HepG2 (cell line): ENCODE results near the gene ACTN4. TPM values are rescaled to one million over a fixed set of nuclear protein-coding genes. Genes with fewer than 3 reads are reported as not detected.

ENCODE experiments used
- BORCS8-MEF2B ChIP-seq: sonication (generic); formaldehyde crosslinking; IDR thresholded peaks from 2 replicates; pipeline ENCODE4 v1.8.0; 2022; ENCODE audit warnings: mild to moderate bottlenecking, missing genetic modification reagents
- CHD4 ChIP-seq: fragments of 200-600 bp; sonication (generic); IDR thresholded peaks from 2 replicates; pipeline ENCODE4 v1.7.0; 2017; ENCODE audit warnings: mild to moderate bottlenecking, low read length, borderline replicate concordance
- GFI1 ChIP-seq: sonication (generic); formaldehyde crosslinking; IDR thresholded peaks from 2 replicates; pipeline ENCODE4 v1.5.0; 2020; ENCODE audit warnings: missing genetic modification reagents, mild to moderate bottlenecking, borderline replicate concordance
- MYC ChIP-seq: sonication (generic); formaldehyde crosslinking; IDR thresholded peaks from 2 replicates; pipeline ENCODE4 v1.9.0; 2021; ENCODE audit warnings: missing genetic modification reagents, borderline replicate concordance
- NRL ChIP-seq: sonication (generic); formaldehyde crosslinking; IDR thresholded peaks from 2 replicates; pipeline ENCODE4 v1.5.0; 2020; ENCODE audit warnings: missing genetic modification reagents, mild to moderate bottlenecking, moderate library complexity, borderline replicate concordance
- RAD21 ChIP-seq: fragments of 450-650 bp; formaldehyde crosslinking; IDR thresholded peaks from 2 replicates; pipeline ENCODE4 v1.5.0; 2020; ENCODE audit warnings: mild to moderate bottlenecking
- RFX1 ChIP-seq: fragments of 450-650 bp; IDR thresholded peaks from 2 replicates; pipeline ENCODE4 v1.6.1; 2017
- THAP11 ChIP-seq: IDR thresholded peaks from 2 replicates; pipeline ENCODE4 v1.6.1; 2016; ENCODE audit warnings: missing biosample characterization, missing genetic modification reagents
- TOPORS ChIP-seq: sonication (generic); formaldehyde crosslinking; IDR thresholded peaks from 2 replicates; pipeline ENCODE4 v1.8.0; 2023; ENCODE audit warnings: mild to moderate bottlenecking, missing genetic modification reagents
- ZBTB1 ChIP-seq: sonication (generic); formaldehyde crosslinking; IDR thresholded peaks from 2 replicates; pipeline ENCODE4 v1.4.0; 2020; ENCODE audit warnings: missing genetic modification reagents, borderline replicate concordance
- ZNF224 ChIP-seq: sonication (generic); formaldehyde crosslinking; IDR thresholded peaks from 2 replicates; pipeline ENCODE4 v1.5.0; 2020; ENCODE audit warnings: mild to moderate bottlenecking, missing genetic modification reagents
- ZNF230 ChIP-seq: sonication (generic); formaldehyde crosslinking; IDR thresholded peaks from 2 replicates; pipeline ENCODE4 v1.4.0; 2020; ENCODE audit warnings: mild to moderate bottlenecking, missing genetic modification reagents
- ZNF773 ChIP-seq: sonication (generic); formaldehyde crosslinking; IDR thresholded peaks from 2 replicates; pipeline ENCODE4 v1.4.0; 2020; ENCODE audit warnings: missing genetic modification reagents, borderline replicate concordance
- ZNF788 ChIP-seq: sonication (generic); formaldehyde crosslinking; IDR thresholded peaks from 2 replicates; pipeline ENCODE4 v1.5.0; 2020; ENCODE audit warnings: mild to moderate bottlenecking, missing genetic modification reagents, borderline replicate concordance
- polyA plus RNA-seq, 8 experiments: library from polyadenylated mRNA; depleted of rRNA in 3 of 8; stranded (reverse) in 7 of 8; unstranded in 1 of 8; fragments of >200 nt; fragmentation: Illumina TruSeq in 4 of 8; extraction: Trizol in 4 of 8; gene quantifications; 2 replicates each; pipeline versions ENCODE4 v1.2.1 to v1.2.3, GENCODE V29; 2011 to 2016; ENCODE audit warnings: low read depth in 4 of 8, missing spikeins in 1 of 8, mixed read lengths in 1 of 8; ENCODE audit not compliant: insufficient read depth in 1 of 8
- total RNA-seq, 5 experiments: library from RNA; depleted of rRNA; stranded (reverse); fragments of >200 nt; fragmentation: Illumina TruSeq; extraction: Trizol; gene quantifications; 2 replicates each; pipeline ENCODE4 v1.2.3, GENCODE V29; 2016; ENCODE audit warnings: low read depth in 1 of 5
- TF ChIP-seq, protein P1 (sequence below): sonication (generic); formaldehyde crosslinking; IDR thresholded peaks from 2 replicates; pipeline ENCODE4 v1.4.0; 2020; ENCODE audit warnings: missing genetic modification reagents
- TF ChIP-seq, protein P2 (sequence below): IDR thresholded peaks from 2 replicates; pipeline ENCODE4 v1.6.1; 2016; ENCODE audit warnings: control low read depth
- TF ChIP-seq, protein P3 (sequence below): sonication (generic); formaldehyde crosslinking; IDR thresholded peaks from 2 replicates; pipeline ENCODE4 v1.4.0; 2020; ENCODE audit warnings: missing genetic modification reagents, borderline replicate concordance
- TF ChIP-seq, protein P4 (sequence below): IDR thresholded peaks from 2 replicates; pipeline ENCODE4 v1.6.1; 2016; ENCODE audit warnings: low read depth, borderline replicate concordance

Gene ACTN4
- total and polyA plus RNA-seq, 2 of the 13 experiments (the other 11 are each of a cell fraction or from before 2014, with no cell fraction given): 171 to 192 TPM

DNA sequence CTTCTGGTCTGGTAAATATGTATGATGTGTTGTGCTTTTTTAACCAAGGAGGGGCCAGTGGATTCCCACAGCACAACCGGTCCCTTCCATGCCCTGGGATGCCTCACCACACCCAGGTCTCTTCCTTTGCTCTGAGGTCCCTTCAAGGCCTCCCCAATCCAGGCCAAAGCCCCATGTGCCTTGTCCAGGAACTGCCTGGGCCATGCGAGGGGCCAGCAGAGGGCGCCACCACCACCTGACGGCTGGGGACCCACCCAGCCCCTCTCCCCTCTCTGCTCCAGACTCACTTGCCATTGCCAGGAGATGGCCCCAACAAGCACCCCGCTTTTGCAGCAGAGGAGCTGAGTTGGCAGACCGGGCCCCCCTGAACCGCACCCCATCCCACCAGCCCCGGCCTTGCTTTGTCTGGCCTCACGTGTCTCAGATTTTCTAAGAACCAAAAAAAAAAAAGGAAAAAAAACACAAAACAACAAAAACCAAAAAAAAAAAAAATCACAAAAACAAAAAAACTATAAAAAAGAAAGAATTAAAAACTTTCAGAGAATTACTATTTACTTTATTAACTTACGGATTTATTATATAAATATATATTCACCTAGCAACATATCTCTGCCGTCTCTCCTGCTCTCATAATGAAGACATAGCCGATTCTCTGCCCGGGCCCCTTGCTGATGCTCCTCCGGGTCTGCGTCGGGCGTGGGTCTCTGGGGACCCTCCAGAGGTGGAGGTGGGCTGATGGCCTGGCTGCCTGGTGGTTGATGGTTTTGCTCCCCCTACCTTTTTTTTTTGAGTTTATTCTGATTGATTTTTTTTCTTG, 82.4 kb downstream of the ACTN4 start (continued):
- no peak for TF ChIP-seq ZNF773 (CRISPR knock-in tag)
- TF ChIP-seq NRL (CRISPR knock-in tag): no peak
- TF ChIP-seq ZBTB1 (CRISPR knock-in tag): no peak
- no peak for TF ChIP-seq GFI1 (CRISPR knock-in tag)
- TF ChIP-seq ZNF230 (CRISPR knock-in tag): no peak
- TF ChIP-seq CHD4: no peak
- TF ChIP-seq TOPORS: 0 out of 2 replicates have a peak, but pooled peaks have one; percentile 34
- peak; percentile 31; the same call in 1 of the 2 replicates for TF ChIP-seq THAP11 (CRISPR knock-in tag)
- TF ChIP-seq, protein P1, sequence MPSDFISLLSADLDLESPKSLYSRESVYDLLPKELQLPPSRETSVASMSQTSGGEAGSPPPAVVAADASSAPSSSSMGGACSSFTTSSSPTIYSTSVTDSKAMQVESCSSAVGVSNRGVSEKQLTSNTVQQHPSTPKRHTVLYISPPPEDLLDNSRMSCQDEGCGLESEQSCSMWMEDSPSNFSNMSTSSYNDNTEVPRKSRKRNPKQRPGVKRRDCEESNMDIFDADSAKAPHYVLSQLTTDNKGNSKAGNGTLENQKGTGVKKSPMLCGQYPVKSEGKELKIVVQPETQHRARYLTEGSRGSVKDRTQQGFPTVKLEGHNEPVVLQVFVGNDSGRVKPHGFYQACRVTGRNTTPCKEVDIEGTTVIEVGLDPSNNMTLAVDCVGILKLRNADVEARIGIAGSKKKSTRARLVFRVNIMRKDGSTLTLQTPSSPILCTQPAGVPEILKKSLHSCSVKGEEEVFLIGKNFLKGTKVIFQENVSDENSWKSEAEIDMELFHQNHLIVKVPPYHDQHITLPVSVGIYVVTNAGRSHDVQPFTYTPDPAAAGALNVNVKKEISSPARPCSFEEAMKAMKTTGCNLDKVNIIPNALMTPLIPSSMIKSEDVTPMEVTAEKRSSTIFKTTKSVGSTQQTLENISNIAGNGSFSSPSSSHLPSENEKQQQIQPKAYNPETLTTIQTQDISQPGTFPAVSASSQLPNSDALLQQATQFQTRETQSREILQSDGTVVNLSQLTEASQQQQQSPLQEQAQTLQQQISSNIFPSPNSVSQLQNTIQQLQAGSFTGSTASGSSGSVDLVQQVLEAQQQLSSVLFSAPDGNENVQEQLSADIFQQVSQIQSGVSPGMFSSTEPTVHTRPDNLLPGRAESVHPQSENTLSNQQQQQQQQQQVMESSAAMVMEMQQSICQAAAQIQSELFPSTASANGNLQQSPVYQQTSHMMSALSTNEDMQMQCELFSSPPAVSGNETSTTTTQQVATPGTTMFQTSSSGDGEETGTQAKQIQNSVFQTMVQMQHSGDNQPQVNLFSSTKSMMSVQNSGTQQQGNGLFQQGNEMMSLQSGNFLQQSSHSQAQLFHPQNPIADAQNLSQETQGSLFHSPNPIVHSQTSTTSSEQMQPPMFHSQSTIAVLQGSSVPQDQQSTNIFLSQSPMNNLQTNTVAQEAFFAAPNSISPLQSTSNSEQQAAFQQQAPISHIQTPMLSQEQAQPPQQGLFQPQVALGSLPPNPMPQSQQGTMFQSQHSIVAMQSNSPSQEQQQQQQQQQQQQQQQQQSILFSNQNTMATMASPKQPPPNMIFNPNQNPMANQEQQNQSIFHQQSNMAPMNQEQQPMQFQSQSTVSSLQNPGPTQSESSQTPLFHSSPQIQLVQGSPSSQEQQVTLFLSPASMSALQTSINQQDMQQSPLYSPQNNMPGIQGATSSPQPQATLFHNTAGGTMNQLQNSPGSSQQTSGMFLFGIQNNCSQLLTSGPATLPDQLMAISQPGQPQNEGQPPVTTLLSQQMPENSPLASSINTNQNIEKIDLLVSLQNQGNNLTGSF (CRISPR knock-in tag): no peak
- TF ChIP-seq, protein P2, sequence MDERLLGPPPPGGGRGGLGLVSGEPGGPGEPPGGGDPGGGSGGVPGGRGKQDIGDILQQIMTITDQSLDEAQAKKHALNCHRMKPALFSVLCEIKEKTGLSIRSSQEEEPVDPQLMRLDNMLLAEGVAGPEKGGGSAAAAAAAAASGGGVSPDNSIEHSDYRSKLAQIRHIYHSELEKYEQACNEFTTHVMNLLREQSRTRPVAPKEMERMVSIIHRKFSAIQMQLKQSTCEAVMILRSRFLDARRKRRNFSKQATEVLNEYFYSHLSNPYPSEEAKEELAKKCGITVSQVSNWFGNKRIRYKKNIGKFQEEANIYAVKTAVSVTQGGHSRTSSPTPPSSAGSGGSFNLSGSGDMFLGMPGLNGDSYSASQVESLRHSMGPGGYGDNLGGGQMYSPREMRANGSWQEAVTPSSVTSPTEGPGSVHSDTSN (CRISPR knock-in tag): no peak
- TF ChIP-seq BORCS8-MEF2B (CRISPR knock-in tag): 0 out of 2 replicates have a peak, but pooled peaks have one; percentile 20
- peak; percentile 58; the same call in 1 of the 2 replicates for TF ChIP-seq MYC
- TF ChIP-seq, protein P3, sequence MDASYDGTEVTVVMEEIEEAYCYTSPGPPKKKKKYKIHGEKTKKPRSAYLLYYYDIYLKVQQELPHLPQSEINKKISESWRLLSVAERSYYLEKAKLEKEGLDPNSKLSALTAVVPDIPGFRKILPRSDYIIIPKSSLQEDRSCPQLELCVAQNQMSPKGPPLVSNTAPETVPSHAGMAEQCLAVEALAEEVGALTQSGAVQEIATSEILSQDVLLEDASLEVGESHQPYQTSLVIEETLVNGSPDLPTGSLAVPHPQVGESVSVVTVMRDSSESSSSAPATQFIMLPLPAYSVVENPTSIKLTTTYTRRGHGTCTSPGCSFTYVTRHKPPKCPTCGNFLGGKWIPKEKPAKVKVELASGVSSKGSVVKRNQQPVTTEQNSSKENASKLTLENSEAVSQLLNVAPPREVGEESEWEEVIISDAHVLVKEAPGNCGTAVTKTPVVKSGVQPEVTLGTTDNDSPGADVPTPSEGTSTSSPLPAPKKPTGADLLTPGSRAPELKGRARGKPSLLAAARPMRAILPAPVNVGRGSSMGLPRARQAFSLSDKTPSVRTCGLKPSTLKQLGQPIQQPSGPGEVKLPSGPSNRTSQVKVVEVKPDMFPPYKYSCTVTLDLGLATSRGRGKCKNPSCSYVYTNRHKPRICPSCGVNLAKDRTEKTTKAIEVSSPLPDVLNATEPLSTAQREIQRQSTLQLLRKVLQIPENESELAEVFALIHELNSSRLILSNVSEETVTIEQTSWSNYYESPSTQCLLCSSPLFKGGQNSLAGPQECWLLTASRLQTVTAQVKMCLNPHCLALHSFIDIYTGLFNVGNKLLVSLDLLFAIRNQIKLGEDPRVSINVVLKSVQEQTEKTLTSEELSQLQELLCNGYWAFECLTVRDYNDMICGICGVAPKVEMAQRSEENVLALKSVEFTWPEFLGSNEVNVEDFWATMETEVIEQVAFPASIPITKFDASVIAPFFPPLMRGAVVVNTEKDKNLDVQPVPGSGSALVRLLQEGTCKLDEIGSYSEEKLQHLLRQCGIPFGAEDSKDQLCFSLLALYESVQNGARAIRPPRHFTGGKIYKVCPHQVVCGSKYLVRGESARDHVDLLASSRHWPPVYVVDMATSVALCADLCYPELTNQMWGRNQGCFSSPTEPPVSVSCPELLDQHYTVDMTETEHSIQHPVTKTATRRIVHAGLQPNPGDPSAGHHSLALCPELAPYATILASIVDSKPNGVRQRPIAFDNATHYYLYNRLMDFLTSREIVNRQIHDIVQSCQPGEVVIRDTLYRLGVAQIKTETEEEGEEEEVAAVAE (CRISPR knock-in tag): no peak
- TF ChIP-seq, protein P4, sequence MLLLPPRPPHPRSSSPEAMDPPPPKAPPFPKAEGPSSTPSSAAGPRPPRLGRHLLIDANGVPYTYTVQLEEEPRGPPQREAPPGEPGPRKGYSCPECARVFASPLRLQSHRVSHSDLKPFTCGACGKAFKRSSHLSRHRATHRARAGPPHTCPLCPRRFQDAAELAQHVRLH (CRISPR knock-in tag): peak; percentile 33; the same call in 1 of the 2 replicates
- no peak for TF ChIP-seq RFX1
- no peak for TF ChIP-seq ZNF224
- TF ChIP-seq ZNF788 (CRISPR knock-in tag): peak; percentile 47; the same call in 1 of the 2 replicates
- peak; percentile 82 for TF ChIP-seq RAD21
